GM12878 (cell line): ENCODE measurements around the gene RREB1. TPM values are rescaled to one million over a fixed set of nuclear protein-coding genes. Genes with fewer than 3 reads are reported as not detected.
A peak's percentile ranks its signal among the peaks of the same experiment; 100 is the strongest.

Experiments
- ATF2 ChIP-seq: IDR thresholded peaks from 2 replicates; pipeline ENCODE4 v1.6.1; 2012; ENCODE audit warnings: low read length, inconsistent platforms
- BCL11A ChIP-seq: IDR thresholded peaks from 2 replicates; pipeline ENCODE4 v1.6.1; 2011; ENCODE audit warnings: low read depth, low read length
- CBX5 ChIP-seq: sonication (generic); IDR thresholded peaks from 2 replicates; pipeline ENCODE4 v1.6.1; 2016; ENCODE audit warnings: low read depth, moderate library complexity, mild to moderate bottlenecking, inconsistent platforms
- GATAD2B ChIP-seq: fragments of 450-650 bp; conservative IDR thresholded peaks from 2 replicates; pipeline ENCODE4 v1.6.1; 2017; ENCODE audit warnings: low read depth, mild to moderate bottlenecking, moderate library complexity
- IRF4 ChIP-seq: IDR thresholded peaks from 2 replicates; pipeline ENCODE4 v1.6.1; 2011; ENCODE audit warnings: low read depth, low read length
- MTA3 ChIP-seq: IDR thresholded peaks from 2 replicates; pipeline ENCODE4 v1.6.1; 2012; ENCODE audit warnings: low read length, inconsistent platforms, borderline replicate concordance
- RAD21 ChIP-seq: IDR thresholded peaks from 2 replicates; pipeline ENCODE4 v1.6.1; 2011; ENCODE audit warnings: mild to moderate bottlenecking, low read depth, low read length, moderate library complexity; ENCODE audit not compliant: insufficient read depth
- RFX5 ChIP-seq: IDR thresholded peaks from 2 replicates; pipeline ENCODE4 v1.6.1; 2011; ENCODE audit warnings: low read depth, low read length, improper control_type of control experiment
- RUNX3 ChIP-seq: IDR thresholded peaks from 2 replicates; pipeline ENCODE4 v1.6.1; 2012; ENCODE audit warnings: low read length, inconsistent platforms
- SMAD5 ChIP-seq: IDR thresholded peaks from 2 replicates; pipeline ENCODE4 v1.6.1; 2016; ENCODE audit warnings: antibody characterized with exemption, low read depth
- YY1 ChIP-seq: IDR thresholded peaks from 2 replicates; pipeline ENCODE4 v1.6.1; 2011; ENCODE audit warnings: low read depth, mild to moderate bottlenecking, low read length
- ZZZ3 ChIP-seq: IDR thresholded peaks from 2 replicates; pipeline ENCODE4 v1.6.1; 2011; ENCODE audit warnings: low read depth; ENCODE audit not compliant: control insufficient read depth, insufficient read length
- polyA plus RNA-seq, 11 experiments: library from polyadenylated mRNA; depleted of rRNA in 4 of 11; unstranded in 6 of 11; stranded (reverse) in 5 of 11; fragments of >200 nt; fragmentation: Nextera tagmentation in 4 of 11; fragmentation: Illumina TruSeq in 1 of 11; extraction: Ambion mirVana in 4 of 11; extraction: Trizol in 1 of 11; gene quantifications; 1 replicate in 1 of 11; 2 replicates in 10 of 11; pipeline versions ENCODE4 v1.2.1 to v1.2.3, GENCODE V29; 2011 to 2016; ENCODE audit warnings: inconsistent platforms in 2 of 11, missing spikeins in 2 of 11, low read depth in 1 of 11
- total RNA-seq, 4 experiments: library from RNA; depleted of rRNA in 3 of 4; stranded (reverse); fragments of >200 nt in 3 of 4; fragmentation: Illumina TruSeq in 1 of 4; extraction: Trizol in 1 of 4; gene quantifications; 2 replicates each; pipeline versions ENCODE4 v1.2.1 to v1.2.3, GENCODE V29; 2013 to 2021

RREB1 gene
- total and polyA plus RNA-seq, 10 of the 15 experiments (the other 5 are each of a cell fraction or from before 2014, with no cell fraction given) = 1.9 to 30.3 (median 8.6) TPM

- TF ChIP-seq ATF2 (peak; percentile 48; the same call in 1 of the 2 replicates), CBX5 (no peak), SMAD5 (no peak), MTA3 (no peak), RFX5 (no peak), RUNX3 (peak; percentile 53), GATAD2B (no peak), BCL11A (no peak), RAD21 (no peak), IRF4 (no peak), ZZZ3 (no peak), YY1 (no peak)
These were observed 20.2 kb upstream of the RREB1 start (continued) for GRCh38 chr6:7087491-7087979.
